ENCODE results near the gene SLC22A9. TPM values are rescaled to one million over a fixed set of nuclear protein-coding genes. Genes with fewer than 3 reads are reported as not detected.
"Not testable (repeated sequence)": the region's sequence is repeated elsewhere in the genome, so short reads cannot be mapped to it uniquely, and the experiment has no call there.

The SLC22A9 gene
- total RNA-seq, 1 donor from 2014 or later, result not detected

GRCh38 chr11:63427971-63428508, 58.5 kb downstream of the SLC22A9 start:
- TF ChIP-seq CTCF (IDR thresholded peaks at IDR 0.05; ENCODE audit: unreplicated experiment), result no peak
- H3K27ac Mint-ChIP-seq, result no peak overlapping the region
- H3K36me3 Mint-ChIP-seq, result no peaks in the 10 kb centered on the region
- no peak overlapping the region for H3K4me3 Mint-ChIP-seq
- H3K9me3 Mint-ChIP-seq, result no peaks in the 10 kb centered on the region
- H3K4me1 Mint-ChIP-seq, result no peaks in the 10 kb centered on the region
- peaks cover 9% of the 10 kb centered on the region for H3K27me3 Mint-ChIP-seq (ENCODE audit: low read depth)
- no peak for DNase-seq (ENCODE audit: low spot score in 2 of 2, unreplicated experiment in 2 of 2)

- Mint-ChIP-seq H3K9me3 (peaks cover 11% of the 10 kb centered on the region), H3K27me3 (ENCODE audit: low read depth) (peaks cover 13% of the 10 kb centered on the region)
- not testable (repeated sequence) for H3K36me3 Mint-ChIP-seq; H3K27ac Mint-ChIP-seq; H3K4me1 Mint-ChIP-seq; H3K4me3 Mint-ChIP-seq; DNase-seq (ENCODE audit: low spot score in 2 of 2, unreplicated experiment in 2 of 2)
Measured at GRCh38 chr11:63430731-63431130, 61.1 kb downstream of the SLC22A9 start.

- H3K4me3 Mint-ChIP-seq, H3K4me1 Mint-ChIP-seq: not testable (repeated sequence)
Measured at GRCh38 chr11:63435351-63435750, 65.8 kb downstream of the SLC22A9 start.

GRCh38 chr11:63435831-63436230, 66.2 kb downstream of the SLC22A9 start:
- H3K9me3 Mint-ChIP-seq, result peaks cover 16% of the 10 kb centered on the region
- not testable (repeated sequence) for H3K27me3 Mint-ChIP-seq (ENCODE audit: low read depth); DNase-seq (ENCODE audit: low spot score in 2 of 2, unreplicated experiment in 2 of 2); H3K4me3 Mint-ChIP-seq; H3K4me1 Mint-ChIP-seq; H3K36me3 Mint-ChIP-seq; H3K27ac Mint-ChIP-seq

More at GRCh38 chr11:63435351-63435750, 65.8 kb downstream of the SLC22A9 start:
- H3K27me3 Mint-ChIP-seq (ENCODE audit: low read depth); H3K27ac Mint-ChIP-seq; H3K36me3 Mint-ChIP-seq; DNase-seq (ENCODE audit: low spot score in 2 of 2, unreplicated experiment in 2 of 2): not testable (repeated sequence)
- H3K9me3 Mint-ChIP-seq, result peaks cover 16% of the 10 kb centered on the region

- no peak for DNase-seq (ENCODE audit: low spot score in 2 of 2, unreplicated experiment in 2 of 2)
- H3K36me3 Mint-ChIP-seq, result no peaks in the 10 kb centered on the region
- H3K4me3 Mint-ChIP-seq, result no peak overlapping the region
- H3K27ac Mint-ChIP-seq, result no peak overlapping the region
- peaks cover 13% of the 10 kb centered on the region for H3K27me3 Mint-ChIP-seq (ENCODE audit: low read depth)
- no peak for TF ChIP-seq CTCF (IDR thresholded peaks at IDR 0.05; ENCODE audit: unreplicated experiment)
- no peaks in the 10 kb centered on the region for H3K4me1 Mint-ChIP-seq
- H3K9me3 Mint-ChIP-seq, result peaks cover 10% of the 10 kb centered on the region
Measured at GRCh38 chr11:63443714-63444113, 74.1 kb downstream of the SLC22A9 start.

- no peaks in the 10 kb centered on the region for H3K4me1 Mint-ChIP-seq
- H3K36me3 Mint-ChIP-seq, result no peaks in the 10 kb centered on the region
- H3K27me3 Mint-ChIP-seq (ENCODE audit: low read depth), result peaks cover 14% of the 10 kb centered on the region
- TF ChIP-seq CTCF (IDR thresholded peaks at IDR 0.05; ENCODE audit: unreplicated experiment), result no peak
- H3K9me3 Mint-ChIP-seq, result peaks cover 10% of the 10 kb centered on the region
- no peak for DNase-seq (ENCODE audit: low spot score in 2 of 2, unreplicated experiment in 2 of 2)
- no peak overlapping the region for H3K27ac Mint-ChIP-seq
- no peak overlapping the region for H3K4me3 Mint-ChIP-seq
Measured at GRCh38 chr11:63444160-63444559, 74.6 kb downstream of the SLC22A9 start.

GRCh38 chr11:63445118-63445517, 75.5 kb downstream of the SLC22A9 start:
- TF ChIP-seq CTCF (IDR thresholded peaks at IDR 0.05; ENCODE audit: unreplicated experiment), result no peak
- Mint-ChIP-seq H3K4me3 (no peak overlapping the region), H3K27ac (no peak overlapping the region), H3K4me1 (no peaks in the 10 kb centered on the region), H3K27me3 (ENCODE audit: low read depth) (peaks cover 16% of the 10 kb centered on the region), H3K36me3 (no peaks in the 10 kb centered on the region), H3K9me3 (peaks cover 10% of the 10 kb centered on the region)
- DNase-seq (ENCODE audit: low spot score in 2 of 2, unreplicated experiment in 2 of 2), result no peak

Measured in mesothelial cell of epicardium (in vitro differentiated cells).